Measurements from ENCODE around the gene MYRF.

The MYRF gene

GRCh38 chr11:61737636-61738386 is 14.6 kb upstream of the MYRF start:
- no peak for DNase-seq (ENCODE audit: low read depth)
- H3K4me3 ChIP-seq (ENCODE audit: low read depth, low read length), result no peak overlapping the region
- TF ChIP-seq CTCF (IDR thresholded peaks at IDR 0.05; ENCODE audit: insufficient read depth, low read depth, low read length, missing control alignments), result no peak

- TF ChIP-seq CTCF (IDR thresholded peaks at IDR 0.05; ENCODE audit: insufficient read depth, low read depth, low read length, missing control alignments), result no peak
- DNase-seq (ENCODE audit: low read depth), result no peak
These were observed 13.7 kb upstream of the MYRF start for GRCh38 chr11:61738776-61739175.

GRCh38 chr11:61739413-61739812 is 13.0 kb upstream of the MYRF start:
- no peak overlapping the region for H3K4me3 ChIP-seq (ENCODE audit: low read depth, low read length)
- DNase-seq (ENCODE audit: low read depth), result no peak
- no peak for TF ChIP-seq CTCF (IDR thresholded peaks at IDR 0.05; ENCODE audit: insufficient read depth, low read depth, low read length, missing control alignments)

More at GRCh38 chr11:61738776-61739175, 13.7 kb upstream of the MYRF start:
- no peak overlapping the region for H3K4me3 ChIP-seq (ENCODE audit: low read depth, low read length)

- no peak for DNase-seq (ENCODE audit: low read depth)
- no peak overlapping the region for H3K4me3 ChIP-seq (ENCODE audit: low read depth, low read length)
- TF ChIP-seq CTCF (IDR thresholded peaks at IDR 0.05; ENCODE audit: insufficient read depth, low read depth, low read length, missing control alignments), result no peak
These were observed 12.5 kb upstream of the MYRF start for GRCh38 chr11:61739966-61740365.

GRCh38 chr11:61742391-61742790 is 10.0 kb upstream of the MYRF start:
- no peak overlapping the region for H3K4me3 ChIP-seq (ENCODE audit: low read depth, low read length)
- no peak for DNase-seq (ENCODE audit: low read depth)
- no peak for TF ChIP-seq CTCF (IDR thresholded peaks at IDR 0.05; ENCODE audit: insufficient read depth, low read depth, low read length, missing control alignments)

GRCh38 chr11:61743486-61744095 is 8.8 kb upstream of the MYRF start:
- no peak for TF ChIP-seq CTCF (IDR thresholded peaks at IDR 0.05; ENCODE audit: insufficient read depth, low read depth, low read length, missing control alignments)
- DNase-seq (ENCODE audit: low read depth), result no peak

More at GRCh38 chr11:61743486-61744095, 8.8 kb upstream of the MYRF start:
- H3K4me3 ChIP-seq (ENCODE audit: low read depth, low read length), result no peak overlapping the region
